DMS153 treated with DMSO at 0.1 percent for 48 hours (cell line): ENCODE measurements around the gene RBM10.
"Not testable (repeated sequence)": the region's sequence is repeated elsewhere in the genome, so short reads cannot be mapped to it uniquely, and the experiment has no call there.

Experiments
- DNase-seq: peaks from one replicate; lab custom pipeline; 2025; ENCODE audit not compliant: unreplicated experiment; lab: John Stamatoyannopoulos, UW

The RBM10 gene, protein sequence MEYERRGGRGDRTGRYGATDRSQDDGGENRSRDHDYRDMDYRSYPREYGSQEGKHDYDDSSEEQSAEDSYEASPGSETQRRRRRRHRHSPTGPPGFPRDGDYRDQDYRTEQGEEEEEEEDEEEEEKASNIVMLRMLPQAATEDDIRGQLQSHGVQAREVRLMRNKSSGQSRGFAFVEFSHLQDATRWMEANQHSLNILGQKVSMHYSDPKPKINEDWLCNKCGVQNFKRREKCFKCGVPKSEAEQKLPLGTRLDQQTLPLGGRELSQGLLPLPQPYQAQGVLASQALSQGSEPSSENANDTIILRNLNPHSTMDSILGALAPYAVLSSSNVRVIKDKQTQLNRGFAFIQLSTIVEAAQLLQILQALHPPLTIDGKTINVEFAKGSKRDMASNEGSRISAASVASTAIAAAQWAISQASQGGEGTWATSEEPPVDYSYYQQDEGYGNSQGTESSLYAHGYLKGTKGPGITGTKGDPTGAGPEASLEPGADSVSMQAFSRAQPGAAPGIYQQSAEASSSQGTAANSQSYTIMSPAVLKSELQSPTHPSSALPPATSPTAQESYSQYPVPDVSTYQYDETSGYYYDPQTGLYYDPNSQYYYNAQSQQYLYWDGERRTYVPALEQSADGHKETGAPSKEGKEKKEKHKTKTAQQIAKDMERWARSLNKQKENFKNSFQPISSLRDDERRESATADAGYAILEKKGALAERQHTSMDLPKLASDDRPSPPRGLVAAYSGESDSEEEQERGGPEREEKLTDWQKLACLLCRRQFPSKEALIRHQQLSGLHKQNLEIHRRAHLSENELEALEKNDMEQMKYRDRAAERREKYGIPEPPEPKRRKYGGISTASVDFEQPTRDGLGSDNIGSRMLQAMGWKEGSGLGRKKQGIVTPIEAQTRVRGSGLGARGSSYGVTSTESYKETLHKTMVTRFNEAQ

GRCh38 chrX:47144626-47145394 lies at the start of gene RBM10, which contains the start of gene NDUFB11:
Gene RBM10 (plus strand): TSS chrX:47145221. CDS start chrX:47147482, 2,261 bp downstream.
Gene NDUFB11 (minus strand): TSS chrX:47144702. CDS start chrX:47144679, 23 bp downstream.
- peak; percentile 65 for DNase-seq

- DNase-seq = no peak
These were observed 48.0 kb upstream of the RBM10 start for GRCh38 chrX:47097018-47097417.

DNA sequence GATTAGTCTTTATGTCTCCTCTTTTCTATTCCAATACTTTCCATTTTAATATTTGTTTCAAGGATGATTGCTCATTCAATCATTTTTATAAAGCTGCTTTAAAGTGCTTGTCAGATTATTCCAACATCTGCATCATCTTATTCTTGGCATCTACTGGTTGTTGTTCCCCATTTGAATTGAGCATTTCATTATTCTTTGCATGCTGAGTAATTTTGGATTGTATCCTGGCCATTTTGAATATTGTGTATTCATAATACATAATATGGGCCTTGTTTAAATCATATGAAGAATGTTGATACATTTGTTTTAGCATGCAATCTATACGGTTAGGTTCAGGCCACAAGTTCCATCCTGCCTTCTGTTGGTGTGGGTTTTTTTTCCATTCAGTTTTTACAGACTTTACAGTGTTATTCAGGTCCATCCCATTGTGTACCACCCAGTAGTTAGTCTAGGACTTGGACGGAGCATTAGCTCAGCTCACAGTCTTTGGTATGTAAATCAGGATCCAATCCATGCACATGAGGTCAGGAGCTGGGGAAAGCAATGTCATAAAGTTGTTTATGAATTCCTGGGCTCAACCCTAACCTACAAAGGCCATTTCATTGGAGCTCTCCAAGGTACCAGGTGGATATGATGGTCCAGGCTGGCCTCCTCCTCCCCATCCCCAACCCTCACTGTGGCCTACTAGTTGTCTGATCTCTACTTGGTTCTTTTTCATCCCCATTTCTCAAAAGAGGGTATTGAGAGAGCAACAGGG lies 46.5 kb upstream of the RBM10 start:
- DNase-seq = no peak

- no peak for DNase-seq
These were observed 43.8 kb upstream of the RBM10 start for GRCh38 chrX:47101206-47101605.

GRCh38 chrX:47110936-47111615 lies 33.9 kb upstream of the RBM10 start:
- DNase-seq = not testable (repeated sequence)

DNA sequence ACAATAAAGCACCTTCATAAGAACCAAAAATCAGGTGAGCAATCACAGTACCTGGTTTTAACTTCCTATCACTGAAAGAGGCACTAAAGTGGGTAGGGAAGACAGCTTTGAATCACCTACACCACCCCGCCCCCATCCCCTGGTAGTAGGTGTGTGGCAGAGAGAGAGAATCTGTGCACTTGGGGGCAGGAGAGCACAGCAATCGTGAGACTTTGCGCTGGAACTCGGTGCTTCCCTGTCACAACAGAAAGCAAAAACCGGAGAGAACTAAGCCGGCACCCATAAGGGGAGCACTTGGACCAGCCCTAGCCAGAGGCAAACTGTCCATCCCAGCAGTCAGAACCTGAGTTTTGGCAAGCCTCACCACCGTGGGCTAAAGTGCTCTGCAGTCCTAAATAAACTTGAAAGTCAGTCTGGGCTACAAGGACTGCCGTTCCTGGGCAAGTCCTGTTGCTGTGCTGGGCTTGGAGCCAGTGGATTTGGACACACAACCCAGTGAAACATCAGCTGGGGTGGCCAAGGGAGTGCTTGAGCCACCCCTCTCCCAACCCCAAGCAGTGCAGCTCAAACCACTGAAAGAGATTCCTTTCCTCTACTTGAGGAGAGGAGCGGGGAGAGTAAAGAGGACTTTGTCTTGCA lies 32.6 kb upstream of the RBM10 start:
- no peak for DNase-seq

GRCh38 chrX:47116551-47117110 lies 28.4 kb upstream of the RBM10 start:
- not testable (repeated sequence) for DNase-seq

DNA sequence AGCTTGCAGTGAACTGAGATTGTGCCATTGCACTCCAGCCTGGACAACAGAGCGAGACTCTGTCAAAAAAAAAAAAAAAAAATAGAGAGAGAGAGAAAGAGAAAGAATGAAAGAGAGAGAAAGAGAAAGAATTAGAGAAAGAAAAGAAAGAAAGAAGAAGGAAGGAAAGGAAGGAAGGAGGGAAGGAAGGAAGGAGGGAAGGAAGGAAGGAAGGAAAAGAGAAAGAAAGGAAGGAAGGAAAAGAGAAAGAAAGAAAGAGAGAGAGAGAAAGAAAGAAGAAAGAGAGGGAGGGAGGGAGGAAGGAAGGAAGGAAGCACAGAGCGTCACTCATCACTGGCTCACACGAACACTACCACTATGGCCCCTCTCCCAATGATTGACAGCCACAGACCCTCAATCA lies 20.6 kb upstream of the RBM10 start:
- not testable (repeated sequence) for DNase-seq

GRCh38 chrX:47129157-47129898 lies 15.7 kb upstream of the RBM10 start:
- DNase-seq = peak; percentile 58

DNA sequence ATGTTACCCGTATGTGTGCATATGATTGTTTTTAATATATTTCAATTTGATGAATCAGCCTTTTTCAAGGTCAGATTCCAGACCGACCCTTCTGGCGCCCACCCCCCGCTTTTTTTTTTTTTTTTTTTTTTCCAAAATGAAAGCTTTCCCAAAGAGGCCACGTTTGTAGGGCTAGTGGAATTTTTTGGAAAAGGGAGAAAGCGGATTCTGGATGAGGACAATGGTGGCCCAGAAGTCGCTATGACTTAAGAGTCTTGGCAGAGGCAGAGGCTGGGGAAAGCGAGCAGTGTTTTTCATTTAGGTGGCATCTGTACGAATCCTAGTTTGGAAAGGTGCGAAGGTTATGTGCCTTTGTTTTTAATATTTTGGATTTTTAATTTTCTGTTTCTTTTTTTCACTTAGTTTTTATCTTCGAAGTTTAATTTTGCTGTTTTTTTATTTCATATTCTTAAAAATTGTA lies 15.1 kb upstream of the RBM10 start:
- no peak for DNase-seq

- DNase-seq = no peak
These were observed 11.5 kb upstream of the RBM10 start for GRCh38 chrX:47133493-47133892.

- not testable (repeated sequence) for DNase-seq
These were observed 9.4 kb upstream of the RBM10 start for GRCh38 chrX:47135650-47136049.

DNA sequence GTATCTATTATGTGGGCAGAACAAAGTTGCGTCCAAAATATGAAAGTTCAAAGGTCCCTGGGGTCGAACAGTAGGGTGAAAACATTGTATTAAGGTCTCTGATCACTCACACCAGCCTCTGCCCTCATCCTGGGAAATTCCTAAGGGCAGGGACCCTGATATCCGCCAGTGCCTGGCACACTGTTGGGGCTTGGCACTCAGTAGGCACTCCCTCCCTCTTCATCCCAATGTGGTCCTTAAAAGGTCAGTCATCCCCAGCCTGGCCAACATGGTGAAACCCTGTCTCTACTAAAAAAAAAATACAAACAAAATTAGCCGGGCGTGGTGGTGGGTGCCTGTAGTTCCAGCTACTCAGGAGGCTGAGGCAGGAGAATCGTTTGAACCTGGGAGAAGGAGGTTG lies 6.8 kb upstream of the RBM10 start:
- DNase-seq = no peak

GRCh38 chrX:47143894-47144625 lies 961 bp upstream of the RBM10 start:
- no peak for DNase-seq

GRCh38 chrX:47145395-47146120 lies 537 bp downstream of the RBM10 start:
- DNase-seq = no peak

DNA sequence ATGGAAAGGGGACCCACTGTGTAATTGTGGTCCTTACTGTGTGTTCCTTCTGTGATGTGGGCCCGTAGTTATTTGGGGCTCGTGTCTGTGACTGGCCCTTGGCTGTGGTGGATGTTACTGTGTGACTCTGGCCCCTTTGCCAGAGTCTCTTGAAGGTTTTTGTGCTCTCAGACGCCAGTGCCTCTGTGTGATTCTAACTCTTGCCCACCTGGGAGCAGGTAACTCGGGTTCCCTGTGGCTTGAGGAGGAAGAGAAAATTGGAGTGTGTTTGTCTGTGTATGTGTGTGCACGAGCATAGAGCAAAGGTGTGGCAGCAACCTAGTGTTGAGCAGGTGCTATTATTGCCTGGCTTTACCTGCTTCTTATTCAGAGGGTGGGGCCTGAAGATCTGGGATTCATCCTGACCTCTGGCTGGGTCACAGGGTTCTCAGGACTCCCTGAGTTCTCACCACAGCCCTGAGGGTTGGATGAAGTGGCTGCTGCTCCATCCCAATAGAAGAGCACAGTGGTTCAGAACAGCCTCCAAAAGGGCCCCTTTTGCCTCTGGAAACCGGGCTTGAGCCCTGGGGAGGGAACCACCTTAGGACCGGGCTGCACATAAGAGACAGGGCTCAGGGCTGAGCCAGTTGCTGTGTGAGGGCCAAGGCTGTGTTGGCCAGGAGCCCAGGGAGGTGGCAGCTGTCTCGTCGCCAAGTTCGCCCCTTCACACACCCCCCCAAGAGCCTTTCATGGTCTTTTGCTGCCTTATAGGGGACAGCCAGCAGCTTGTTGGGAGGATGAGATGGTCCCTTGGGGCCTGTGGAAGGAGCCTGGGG lies 1.3 kb downstream of the RBM10 start:
- DNase-seq = no peak
